ENCODE measurements around the gene PHACTR3. TPM values are rescaled to one million over a fixed set of nuclear protein-coding genes. Genes with fewer than 3 reads are reported as not detected.

PHACTR3 gene
- total RNA-seq, 1 donor from 2014 or later: 0.14 TPM

DNA sequence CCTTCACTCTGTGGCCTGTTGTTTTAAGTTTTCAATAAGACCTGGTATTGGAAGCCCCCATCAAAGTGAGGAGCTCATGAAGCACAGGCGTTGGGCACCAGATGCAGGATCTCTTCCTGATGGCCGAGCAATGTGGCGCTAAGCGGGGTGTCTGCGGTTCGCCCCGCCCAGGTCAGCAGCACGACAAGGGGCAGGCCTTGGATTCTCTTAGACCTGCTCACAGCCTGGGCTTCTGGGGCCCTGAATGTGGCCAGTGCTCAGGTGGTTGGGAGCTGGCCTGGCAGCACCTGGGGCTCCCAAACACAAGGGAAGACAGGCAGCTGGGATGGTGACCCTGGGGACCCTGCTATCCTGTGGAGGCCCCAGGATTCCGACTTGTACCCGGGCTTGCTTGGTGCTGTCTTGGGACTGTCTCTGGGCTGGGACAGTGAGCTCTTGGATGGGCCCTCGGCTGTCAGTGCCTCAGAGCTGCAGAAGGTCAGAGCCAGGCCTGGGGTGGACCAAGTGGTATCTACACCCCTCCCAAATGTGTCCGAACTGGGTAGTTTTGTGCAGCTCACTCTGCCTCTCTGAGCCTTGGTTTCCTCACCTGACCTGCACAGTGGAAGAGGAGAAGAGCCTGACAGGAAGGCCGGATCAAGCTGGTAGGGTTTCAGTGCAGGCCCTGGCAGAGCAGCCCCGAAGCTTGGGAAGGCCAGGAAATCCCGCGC is 69.1 kb downstream of the PHACTR3 start:
- TF ChIP-seq, protein P1, sequence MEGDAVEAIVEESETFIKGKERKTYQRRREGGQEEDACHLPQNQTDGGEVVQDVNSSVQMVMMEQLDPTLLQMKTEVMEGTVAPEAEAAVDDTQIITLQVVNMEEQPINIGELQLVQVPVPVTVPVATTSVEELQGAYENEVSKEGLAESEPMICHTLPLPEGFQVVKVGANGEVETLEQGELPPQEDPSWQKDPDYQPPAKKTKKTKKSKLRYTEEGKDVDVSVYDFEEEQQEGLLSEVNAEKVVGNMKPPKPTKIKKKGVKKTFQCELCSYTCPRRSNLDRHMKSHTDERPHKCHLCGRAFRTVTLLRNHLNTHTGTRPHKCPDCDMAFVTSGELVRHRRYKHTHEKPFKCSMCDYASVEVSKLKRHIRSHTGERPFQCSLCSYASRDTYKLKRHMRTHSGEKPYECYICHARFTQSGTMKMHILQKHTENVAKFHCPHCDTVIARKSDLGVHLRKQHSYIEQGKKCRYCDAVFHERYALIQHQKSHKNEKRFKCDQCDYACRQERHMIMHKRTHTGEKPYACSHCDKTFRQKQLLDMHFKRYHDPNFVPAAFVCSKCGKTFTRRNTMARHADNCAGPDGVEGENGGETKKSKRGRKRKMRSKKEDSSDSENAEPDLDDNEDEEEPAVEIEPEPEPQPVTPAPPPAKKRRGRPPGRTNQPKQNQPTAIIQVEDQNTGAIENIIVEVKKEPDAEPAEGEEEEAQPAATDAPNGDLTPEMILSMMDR (IDR thresholded peaks at IDR 0.05; ENCODE audit: insufficient read depth, low read depth, low read length): no peak
- TF ChIP-seq EZH2 (IDR thresholded peaks at IDR 0.05; ENCODE audit: insufficient read depth, low read length): no peak
- no peaks in the 10 kb centered on the region for H3K27me3 ChIP-seq (ENCODE audit: insufficient read depth, low read length)
- no peaks in the 10 kb centered on the region for H3K4me1 ChIP-seq (ENCODE audit: insufficient read depth, low read length)
- H3K27ac ChIP-seq (ENCODE audit: low read depth, low read length): no peak overlapping the region
- H3K27me3 Mint-ChIP-seq (ENCODE audit: low read depth, unreplicated experiment): peaks cover 56% of the 10 kb centered on the region
- no peaks in the 10 kb centered on the region for H3K36me3 Mint-ChIP-seq (ENCODE audit: low read depth, unreplicated experiment)
- DNase-seq (ENCODE audit: low read depth): no peak
- no peaks in the 10 kb centered on the region for H3K36me3 ChIP-seq (ENCODE audit: insufficient read depth, low read length)
- no peaks in the 10 kb centered on the region for H3K9me3 ChIP-seq (ENCODE audit: insufficient read depth, low read depth, low read length)
- H3K4me3 ChIP-seq (ENCODE audit: insufficient read depth, low read depth, low read length): no peak overlapping the region
- peaks cover 3% of the 10 kb centered on the region for H3K9me3 Mint-ChIP-seq (ENCODE audit: unreplicated experiment)
- no peaks in the 10 kb centered on the region for H3K79me2 ChIP-seq (ENCODE audit: insufficient read depth, low read length)
- no peak overlapping the region for H3K9ac ChIP-seq (ENCODE audit: low read length)
- no peak overlapping the region for H2AFZ ChIP-seq (ENCODE audit: low read depth, low read length)
- H3K4me3 Mint-ChIP-seq (ENCODE audit: unreplicated experiment): no peak overlapping the region
- H3K27ac Mint-ChIP-seq (ENCODE audit: unreplicated experiment): no peak overlapping the region
- no peak for FAIRE-seq
- no peak overlapping the region for H3K4me2 ChIP-seq (ENCODE audit: low read length)
- H4K20me1 ChIP-seq (ENCODE audit: insufficient read depth, low read length): no peaks in the 10 kb centered on the region
- H3K4me1 Mint-ChIP-seq (ENCODE audit: low read depth, unreplicated experiment): no peaks in the 10 kb centered on the region

DNA sequence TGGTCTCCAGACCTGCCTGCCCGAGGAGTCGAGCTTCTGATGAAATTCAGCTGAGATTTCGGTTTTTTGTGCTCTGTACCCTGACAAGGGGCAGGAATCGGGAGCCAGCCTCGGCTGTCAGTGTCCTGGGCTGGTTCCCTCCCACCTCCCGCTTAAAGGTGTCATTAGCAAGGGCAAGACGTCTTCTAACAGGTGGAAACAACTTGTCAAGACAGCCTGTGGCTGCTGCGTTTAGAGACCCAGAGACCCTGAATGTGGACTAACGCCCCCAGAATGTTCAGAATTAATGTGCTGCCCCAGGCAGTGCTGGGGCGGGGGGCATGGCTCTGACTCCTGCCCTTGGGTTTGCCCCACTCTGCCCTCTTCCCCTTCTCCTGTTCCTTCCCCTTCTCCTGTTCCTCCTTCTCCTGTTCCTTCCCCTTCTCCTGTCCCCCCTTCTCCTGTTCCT is 69.7 kb downstream of the PHACTR3 start:
- Mint-ChIP-seq H3K4me3 (ENCODE audit: unreplicated experiment) (no peak overlapping the region), H3K9me3 (ENCODE audit: unreplicated experiment) (peaks cover 3% of the 10 kb centered on the region), H3K27me3 (ENCODE audit: low read depth, unreplicated experiment) (peaks cover 56% of the 10 kb centered on the region), H3K27ac (ENCODE audit: unreplicated experiment) (no peak overlapping the region), H3K36me3 (ENCODE audit: low read depth, unreplicated experiment) (no peaks in the 10 kb centered on the region), H3K4me1 (ENCODE audit: low read depth, unreplicated experiment) (no peaks in the 10 kb centered on the region)
- Histone ChIP-seq H3K27me3 (ENCODE audit: insufficient read depth, low read length) (no peaks in the 10 kb centered on the region), H3K4me2 (ENCODE audit: low read length) (no peak overlapping the region), H3K4me1 (ENCODE audit: insufficient read depth, low read length) (no peaks in the 10 kb centered on the region), H2AFZ (ENCODE audit: low read depth, low read length) (no peak overlapping the region), H4K20me1 (ENCODE audit: insufficient read depth, low read length) (no peaks in the 10 kb centered on the region), H3K9me3 (ENCODE audit: insufficient read depth, low read depth, low read length) (no peaks in the 10 kb centered on the region), H3K9ac (ENCODE audit: low read length) (no peak overlapping the region), H3K79me2 (ENCODE audit: insufficient read depth, low read length) (no peaks in the 10 kb centered on the region), H3K36me3 (ENCODE audit: insufficient read depth, low read length) (no peaks in the 10 kb centered on the region), H3K27ac (ENCODE audit: low read depth, low read length) (no peak overlapping the region), H3K4me3 (ENCODE audit: insufficient read depth, low read depth, low read length) (no peak overlapping the region)
- no peak for TF ChIP-seq EZH2 (IDR thresholded peaks at IDR 0.05; ENCODE audit: insufficient read depth, low read length)
- TF ChIP-seq, protein P1 (IDR thresholded peaks at IDR 0.05; ENCODE audit: insufficient read depth, low read depth, low read length): no peak
- DNase-seq (ENCODE audit: low read depth) (no peak), FAIRE-seq (no peak)

All from astrocyte (in vitro differentiated cells and primary cell).